ENCODE data around the gene GAS2L3. TPM values are rescaled to one million over a fixed set of nuclear protein-coding genes. Genes with fewer than 3 reads are reported as not detected.

Gene GAS2L3
- total and polyA plus RNA-seq, 9 of the 15 experiments (the other 6 are each of a cell fraction or from before 2014, with no cell fraction given) = 1.5 to 9.8 (median 3.5) TPM

DNA sequence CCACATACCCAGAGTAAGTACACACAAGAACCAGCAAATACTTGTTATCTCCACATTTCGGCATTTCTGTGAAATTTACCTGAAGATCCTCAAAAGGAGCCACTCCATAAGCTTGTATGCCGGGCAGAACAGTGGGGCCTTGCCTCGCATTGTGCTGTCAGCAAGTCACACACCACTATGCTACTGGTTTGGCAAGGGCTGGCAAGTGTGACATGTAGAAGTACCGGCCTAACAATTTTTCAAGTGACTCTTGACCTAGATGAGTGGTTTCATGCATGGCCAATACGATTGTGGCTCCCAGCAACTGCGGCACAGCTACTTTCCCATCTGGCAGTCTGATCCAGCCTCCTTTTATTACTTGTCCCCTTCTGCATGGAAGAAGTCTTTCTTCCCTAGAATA lies 69.8 kb downstream of the GAS2L3 start (continued):
- TF ChIP-seq ZKSCAN3 (CRISPR knock-in tag; IDR thresholded peaks at IDR 0.05) = no peak

DNA sequence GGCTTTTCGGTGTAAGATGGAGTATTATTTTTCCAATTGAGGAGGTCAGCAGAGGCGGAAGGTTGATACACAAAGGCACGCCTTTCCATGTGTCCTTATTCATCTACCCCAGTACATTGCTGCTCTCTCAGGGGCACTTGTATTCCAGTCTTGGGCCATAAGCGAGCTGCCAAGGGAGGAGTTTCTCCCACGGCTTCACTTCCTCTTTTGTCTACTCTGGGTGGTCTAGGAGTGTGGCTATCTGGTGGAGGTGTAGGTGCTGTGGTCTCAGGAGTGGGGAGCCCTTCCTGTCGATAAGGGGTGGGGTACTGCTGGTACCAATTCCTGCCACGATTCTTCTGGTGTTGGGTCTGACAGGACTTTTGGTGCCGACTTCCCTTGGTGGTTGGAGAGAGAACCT lies 73.4 kb downstream of the GAS2L3 start:
- no peak overlapping the region for H3K4me3 ChIP-seq
- ATAC-seq (no peak), FAIRE-seq (no peak), DNase-seq (ENCODE audit: extremely low read depth in 1 of 4, low spot score in 3 of 4) (no peak)
- H3K9me3 ChIP-seq (replicated peaks; ENCODE audit: control insufficient read depth, insufficient read depth, low read depth, low read length) = no peaks in the 10 kb centered on the region
- no peaks in the 10 kb centered on the region for H3K79me2 ChIP-seq (ENCODE audit: control insufficient read depth, insufficient read depth, low read length)
- POLR2A ChIA-PET = no interaction called here
- TF ChIP-seq SPI1 (IDR thresholded peaks at IDR 0.05; ENCODE audit: borderline replicate concordance, low read depth, low read length) (peak; percentile 79), ETS2 (tag; IDR thresholded peaks at IDR 0.05; ENCODE audit: borderline replicate concordance, poor library complexity, severe bottlenecking) (no peak)
- no TSS peak for BruUV-seq (replicated peaks)
- no peaks in the 10 kb centered on the region for H4K20me1 ChIP-seq (replicated peaks; ENCODE audit: control insufficient read depth, insufficient read depth, low read length)
- H3K36me3 ChIP-seq (ENCODE audit: control insufficient read depth, insufficient read depth, low read length) = no peaks in the 10 kb centered on the region
- no peaks in the 10 kb centered on the region for H3K9me1 ChIP-seq (ENCODE audit: control insufficient read depth, insufficient read depth, low read length)
- CTCF ChIA-PET (ENCODE audit: low intra/inter-chr PET ratio) = no interaction called here
- no peak overlapping the region for H3K27ac ChIP-seq (ENCODE audit: extremely low read depth, low read depth, low read length)
- H3K27me3 ChIP-seq (ENCODE audit: control insufficient read depth in 2 of 2, insufficient read depth in 2 of 2, low read length in 2 of 2) = no peaks in the 10 kb centered on the region; a peak in 1 of 5 replicates
- no peak overlapping the region for H3K9ac ChIP-seq (ENCODE audit: insufficient read depth in 1 of 2, low read depth in 2 of 2, low read length in 2 of 2)
- in situ Hi-C loops (cut with MboI) (no loop called here), intact Hi-C loops (cut with micrococcal nuclease) (no loop called here)
- H3K4me2 ChIP-seq (ENCODE audit: insufficient read depth, low read length) = no peak overlapping the region
- H2AFZ ChIP-seq (ENCODE audit: low read depth, low read length) = no peak overlapping the region
- H3K4me1 ChIP-seq (replicated peaks in 1 of 2; ENCODE audit: control insufficient read depth in 2 of 2, insufficient read depth in 2 of 2, low read length in 2 of 2) = no peaks in the 10 kb centered on the region
- 0% methylated on average over 8 of the region's 8 CpGs for WGBS (ENCODE audit: insufficient coverage, low coverage, missing lambda C conversion rate)

GRCh38 chr12:100651108-100651507 lies 77.6 kb downstream of the GAS2L3 start:
- no peaks in the 10 kb centered on the region for H3K79me2 ChIP-seq (ENCODE audit: control insufficient read depth, insufficient read depth, low read length)
- H3K36me3 ChIP-seq (ENCODE audit: control insufficient read depth, insufficient read depth, low read length) = no peaks in the 10 kb centered on the region
- CTCF ChIA-PET (ENCODE audit: low intra/inter-chr PET ratio) = no interaction called here
- H3K4me1 ChIP-seq (replicated peaks in 1 of 2; ENCODE audit: control insufficient read depth in 2 of 2, insufficient read depth in 2 of 2, low read length in 2 of 2) = no peaks in the 10 kb centered on the region
- H3K9me3 ChIP-seq (replicated peaks; ENCODE audit: control insufficient read depth, insufficient read depth, low read depth, low read length) = no peaks in the 10 kb centered on the region
- 9% methylated on average over 3 of the region's 3 CpGs for WGBS (ENCODE audit: insufficient coverage, low coverage, missing lambda C conversion rate)
- no peak overlapping the region for H3K27ac ChIP-seq (ENCODE audit: extremely low read depth, low read depth, low read length)
- no peak overlapping the region for H3K9ac ChIP-seq (ENCODE audit: insufficient read depth in 1 of 2, low read depth in 2 of 2, low read length in 2 of 2)
- H3K27me3 ChIP-seq (ENCODE audit: control insufficient read depth in 2 of 2, insufficient read depth in 2 of 2, low read length in 2 of 2) = no peaks in the 10 kb centered on the region
- POLR2A ChIA-PET = no interaction called here
- DNase-seq (ENCODE audit: extremely low read depth in 1 of 4, low spot score in 3 of 4) (no peak), FAIRE-seq (no peak), ATAC-seq (no peak)
- no peak overlapping the region for H3K4me3 ChIP-seq
- intact Hi-C loops (cut with micrococcal nuclease) = no loop called here
- in situ Hi-C loops (cut with MboI) = no loop called here
- no peaks in the 10 kb centered on the region for H4K20me1 ChIP-seq (replicated peaks; ENCODE audit: control insufficient read depth, insufficient read depth, low read length)
- no TSS peak for BruUV-seq (replicated peaks)
- no peaks in the 10 kb centered on the region for H3K9me1 ChIP-seq (ENCODE audit: control insufficient read depth, insufficient read depth, low read length)
- H3K4me2 ChIP-seq (ENCODE audit: insufficient read depth, low read length) = no peak overlapping the region
- no peak overlapping the region for H2AFZ ChIP-seq (ENCODE audit: low read depth, low read length)
- TF ChIP-seq ZNF707 (CRISPR knock-in tag; conservative IDR thresholded peaks at IDR 0.05) (no peak), HDAC6 (IDR thresholded peaks at IDR 0.05; ENCODE audit: low read depth, low read length) (no peak), CTCF (IDR thresholded peaks at IDR 0.05 in 2 of 3, conservative IDR thresholded peaks at IDR 0.05 in 1 of 3; ENCODE audit: insufficient read depth in 2 of 3, low read depth in 1 of 3, low read length in 3 of 3) (peak in 1 of 3 experiments; percentile 48; a peak in 1 of 6 replicates)
- TF ChIP-seq, protein P1, sequence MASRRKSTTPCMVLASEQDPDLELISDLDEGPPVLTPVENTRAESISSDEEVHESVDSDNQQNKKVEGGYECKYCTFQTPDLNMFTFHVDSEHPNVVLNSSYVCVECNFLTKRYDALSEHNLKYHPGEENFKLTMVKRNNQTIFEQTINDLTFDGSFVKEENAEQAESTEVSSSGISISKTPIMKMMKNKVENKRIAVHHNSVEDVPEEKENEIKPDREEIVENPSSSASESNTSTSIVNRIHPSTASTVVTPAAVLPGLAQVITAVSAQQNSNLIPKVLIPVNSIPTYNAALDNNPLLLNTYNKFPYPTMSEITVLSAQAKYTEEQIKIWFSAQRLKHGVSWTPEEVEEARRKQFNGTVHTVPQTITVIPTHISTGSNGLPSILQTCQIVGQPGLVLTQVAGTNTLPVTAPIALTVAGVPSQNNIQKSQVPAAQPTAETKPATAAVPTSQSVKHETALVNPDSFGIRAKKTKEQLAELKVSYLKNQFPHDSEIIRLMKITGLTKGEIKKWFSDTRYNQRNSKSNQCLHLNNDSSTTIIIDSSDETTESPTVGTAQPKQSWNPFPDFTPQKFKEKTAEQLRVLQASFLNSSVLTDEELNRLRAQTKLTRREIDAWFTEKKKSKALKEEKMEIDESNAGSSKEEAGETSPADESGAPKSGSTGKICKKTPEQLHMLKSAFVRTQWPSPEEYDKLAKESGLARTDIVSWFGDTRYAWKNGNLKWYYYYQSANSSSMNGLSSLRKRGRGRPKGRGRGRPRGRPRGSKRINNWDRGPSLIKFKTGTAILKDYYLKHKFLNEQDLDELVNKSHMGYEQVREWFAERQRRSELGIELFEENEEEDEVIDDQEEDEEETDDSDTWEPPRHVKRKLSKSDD (conservative IDR thresholded peaks at IDR 0.05; ENCODE audit: low read length) = no peak
- TF ChIP-seq, protein P2, sequence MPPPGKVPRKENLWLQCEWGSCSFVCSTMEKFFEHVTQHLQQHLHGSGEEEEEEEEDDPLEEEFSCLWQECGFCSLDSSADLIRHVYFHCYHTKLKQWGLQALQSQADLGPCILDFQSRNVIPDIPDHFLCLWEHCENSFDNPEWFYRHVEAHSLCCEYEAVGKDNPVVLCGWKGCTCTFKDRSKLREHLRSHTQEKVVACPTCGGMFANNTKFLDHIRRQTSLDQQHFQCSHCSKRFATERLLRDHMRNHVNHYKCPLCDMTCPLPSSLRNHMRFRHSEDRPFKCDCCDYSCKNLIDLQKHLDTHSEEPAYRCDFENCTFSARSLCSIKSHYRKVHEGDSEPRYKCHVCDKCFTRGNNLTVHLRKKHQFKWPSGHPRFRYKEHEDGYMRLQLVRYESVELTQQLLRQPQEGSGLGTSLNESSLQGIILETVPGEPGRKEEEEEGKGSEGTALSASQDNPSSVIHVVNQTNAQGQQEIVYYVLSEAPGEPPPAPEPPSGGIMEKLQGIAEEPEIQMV (tag; conservative IDR thresholded peaks at IDR 0.05; ENCODE audit: low read depth) = no peak
